Measurements from ENCODE around the gene FREM1. TPM values are rescaled to one million over a fixed set of nuclear protein-coding genes. Genes with fewer than 3 reads are reported as not detected.

Gene FREM1
- total and polyA plus RNA-seq, 2 experiments from 2014 or later: 0.78 to 3.1 TPM

- H2AFZ ChIP-seq: no peak overlapping the region
- H3K27me3 Mint-ChIP-seq (ENCODE audit: insufficient read depth, low read depth, poor library complexity): peaks cover 2% of the 10 kb centered on the region
- no peak overlapping the region for H3K27ac ChIP-seq (ENCODE audit: low read depth)
- H3K79me2 ChIP-seq (replicated peaks; ENCODE audit: insufficient read depth): no peaks in the 10 kb centered on the region
- no peak overlapping the region for H3K4me3 Mint-ChIP-seq
- H3K4me1 ChIP-seq (ENCODE audit: insufficient read depth): no peaks in the 10 kb centered on the region
- no peaks in the 10 kb centered on the region for H3F3A ChIP-seq (replicated peaks; ENCODE audit: low read depth)
- H3K36me3 ChIP-seq (ENCODE audit: insufficient read depth): no peaks in the 10 kb centered on the region
- H3K27ac Mint-ChIP-seq: no peak overlapping the region
- no peak for ATAC-seq
- H3K4me1 Mint-ChIP-seq: peaks cover 3% of the 10 kb centered on the region; the same call in 2 of the 3 replicates
- H3K27me3 ChIP-seq (ENCODE audit: insufficient read depth): no peaks in the 10 kb centered on the region
- H3K9me2 ChIP-seq (ENCODE audit: insufficient read depth): no peaks in the 10 kb centered on the region
- H4K20me1 ChIP-seq (replicated peaks; ENCODE audit: insufficient read depth): no peaks in the 10 kb centered on the region
- no peak for DNase-seq (ENCODE audit: low spot score)
- H3K36me3 Mint-ChIP-seq (ENCODE audit: low read depth): no peaks in the 10 kb centered on the region
- H3K4me2 ChIP-seq: no peak overlapping the region
- H3K4me3 ChIP-seq: no peak overlapping the region
- no peaks in the 10 kb centered on the region for H3K9me3 Mint-ChIP-seq
- TF ChIP-seq EZH2 (IDR thresholded peaks at IDR 0.05; ENCODE audit: low read depth, unreplicated experiment): no peak
- TF ChIP-seq JUNB (IDR thresholded peaks at IDR 0.05; ENCODE audit: unreplicated experiment): no peak
- no peak for TF ChIP-seq NANOG (IDR thresholded peaks at IDR 0.05; ENCODE audit: borderline replicate concordance)
- TF ChIP-seq REST (IDR thresholded peaks at IDR 0.05; ENCODE audit: unreplicated experiment): no peak
- TF ChIP-seq CTCF (conservative IDR thresholded peaks at IDR 0.05; ENCODE audit: low read depth in 2 of 2): no peak
- no peak for TF ChIP-seq STAT1 (IDR thresholded peaks at IDR 0.05; ENCODE audit: unreplicated experiment)
- TF ChIP-seq ZNF114 (CRISPR knock-in tag; IDR thresholded peaks at IDR 0.05): no peak
- TF ChIP-seq POLR2AphosphoS5 (IDR thresholded peaks at IDR 0.05; ENCODE audit: low read depth): no peak
- no peak for TF ChIP-seq ZNF331 (CRISPR knock-in tag; IDR thresholded peaks at IDR 0.05; ENCODE audit: low read depth)
- TF ChIP-seq EZH2phosphoT487 (IDR thresholded peaks at IDR 0.05; ENCODE audit: unreplicated experiment): no peak
- no peak for TF ChIP-seq ZNF462 (CRISPR knock-in tag; IDR thresholded peaks at IDR 0.05)
- TF ChIP-seq, protein P1, sequence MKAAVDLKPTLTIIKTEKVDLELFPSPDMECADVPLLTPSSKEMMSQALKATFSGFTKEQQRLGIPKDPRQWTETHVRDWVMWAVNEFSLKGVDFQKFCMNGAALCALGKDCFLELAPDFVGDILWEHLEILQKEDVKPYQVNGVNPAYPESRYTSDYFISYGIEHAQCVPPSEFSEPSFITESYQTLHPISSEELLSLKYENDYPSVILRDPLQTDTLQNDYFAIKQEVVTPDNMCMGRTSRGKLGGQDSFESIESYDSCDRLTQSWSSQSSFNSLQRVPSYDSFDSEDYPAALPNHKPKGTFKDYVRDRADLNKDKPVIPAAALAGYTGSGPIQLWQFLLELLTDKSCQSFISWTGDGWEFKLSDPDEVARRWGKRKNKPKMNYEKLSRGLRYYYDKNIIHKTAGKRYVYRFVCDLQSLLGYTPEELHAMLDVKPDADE (IDR thresholded peaks at IDR 0.05): no peak
- no peak for TF ChIP-seq CREB1 (CRISPR knock-in tag; IDR thresholded peaks at IDR 0.05; ENCODE audit: low read depth)
Measured at GRCh38 chr9:14793389-14793788, 116.8 kb downstream of the FREM1 start.
